Transverse colon (tissue), 4 donors: ENCODE data around the gene CMTM6.

Experiments
- EP300 ChIP-seq: sonication (generic); formaldehyde crosslinking; IDR thresholded peaks from one replicate; pipeline ENCODE4 v1.6.1; 2017; ENCODE audit warnings: antibody characterized with exemption, low read depth
- POLR2A ChIP-seq: fragments of 450-650 bp; IDR thresholded peaks from one replicate; pipeline ENCODE4 v1.6.1; 2016; ENCODE audit warnings: antibody characterized with exemption, mild to moderate bottlenecking, moderate library complexity
- POLR2AphosphoS5 ChIP-seq, 3 donors: sonication (generic); formaldehyde crosslinking; IDR thresholded peaks; one replicate each; pipeline ENCODE4 v1.6.1; 2016; ENCODE audit warnings: antibody characterized with exemption in 3 of 3
- TF ChIP-seq, protein P1 (sequence below), 5 experiments: fragments of 200-600 bp in 3 of 5; fragments of 450-650 bp in 2 of 5; sonication (generic) in 3 of 5; IDR thresholded peaks; 1 replicate in 2 of 5; 2 replicates in 3 of 5; pipeline ENCODE4 v1.5.1; 2016 to 2017; ENCODE audit warnings: antibody characterized with exemption in 5 of 5, inconsistent platforms in 3 of 5, mild to moderate bottlenecking in 2 of 5, moderate library complexity in 1 of 5

DNA sequence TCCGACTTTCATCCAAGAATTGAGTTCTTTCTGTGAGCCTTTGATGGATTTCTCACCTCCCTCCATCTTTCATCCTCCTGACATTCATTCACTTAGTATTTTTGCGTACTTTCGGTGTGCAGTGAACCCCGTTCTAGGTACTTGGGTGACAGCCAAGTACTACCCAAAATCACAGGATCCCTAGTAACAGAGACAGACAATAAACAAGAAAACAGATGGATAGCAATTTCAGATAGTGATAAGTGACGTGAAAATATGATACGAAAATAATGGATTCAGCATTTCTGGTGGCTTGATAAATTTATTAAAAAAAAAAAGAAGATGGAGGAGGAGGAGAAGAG is 264 bp upstream of the CMTM6 start:
- no peak for TF ChIP-seq POLR2AphosphoS5 (IDR thresholded peaks at IDR 0.05)
- TF ChIP-seq, protein P1, sequence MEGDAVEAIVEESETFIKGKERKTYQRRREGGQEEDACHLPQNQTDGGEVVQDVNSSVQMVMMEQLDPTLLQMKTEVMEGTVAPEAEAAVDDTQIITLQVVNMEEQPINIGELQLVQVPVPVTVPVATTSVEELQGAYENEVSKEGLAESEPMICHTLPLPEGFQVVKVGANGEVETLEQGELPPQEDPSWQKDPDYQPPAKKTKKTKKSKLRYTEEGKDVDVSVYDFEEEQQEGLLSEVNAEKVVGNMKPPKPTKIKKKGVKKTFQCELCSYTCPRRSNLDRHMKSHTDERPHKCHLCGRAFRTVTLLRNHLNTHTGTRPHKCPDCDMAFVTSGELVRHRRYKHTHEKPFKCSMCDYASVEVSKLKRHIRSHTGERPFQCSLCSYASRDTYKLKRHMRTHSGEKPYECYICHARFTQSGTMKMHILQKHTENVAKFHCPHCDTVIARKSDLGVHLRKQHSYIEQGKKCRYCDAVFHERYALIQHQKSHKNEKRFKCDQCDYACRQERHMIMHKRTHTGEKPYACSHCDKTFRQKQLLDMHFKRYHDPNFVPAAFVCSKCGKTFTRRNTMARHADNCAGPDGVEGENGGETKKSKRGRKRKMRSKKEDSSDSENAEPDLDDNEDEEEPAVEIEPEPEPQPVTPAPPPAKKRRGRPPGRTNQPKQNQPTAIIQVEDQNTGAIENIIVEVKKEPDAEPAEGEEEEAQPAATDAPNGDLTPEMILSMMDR (IDR thresholded peaks at IDR 0.05): no peak
- no peak for TF ChIP-seq EP300
- TF ChIP-seq POLR2A: no peak
